ENCODE measurements around the gene SRBD1.

The SRBD1 gene, protein sequence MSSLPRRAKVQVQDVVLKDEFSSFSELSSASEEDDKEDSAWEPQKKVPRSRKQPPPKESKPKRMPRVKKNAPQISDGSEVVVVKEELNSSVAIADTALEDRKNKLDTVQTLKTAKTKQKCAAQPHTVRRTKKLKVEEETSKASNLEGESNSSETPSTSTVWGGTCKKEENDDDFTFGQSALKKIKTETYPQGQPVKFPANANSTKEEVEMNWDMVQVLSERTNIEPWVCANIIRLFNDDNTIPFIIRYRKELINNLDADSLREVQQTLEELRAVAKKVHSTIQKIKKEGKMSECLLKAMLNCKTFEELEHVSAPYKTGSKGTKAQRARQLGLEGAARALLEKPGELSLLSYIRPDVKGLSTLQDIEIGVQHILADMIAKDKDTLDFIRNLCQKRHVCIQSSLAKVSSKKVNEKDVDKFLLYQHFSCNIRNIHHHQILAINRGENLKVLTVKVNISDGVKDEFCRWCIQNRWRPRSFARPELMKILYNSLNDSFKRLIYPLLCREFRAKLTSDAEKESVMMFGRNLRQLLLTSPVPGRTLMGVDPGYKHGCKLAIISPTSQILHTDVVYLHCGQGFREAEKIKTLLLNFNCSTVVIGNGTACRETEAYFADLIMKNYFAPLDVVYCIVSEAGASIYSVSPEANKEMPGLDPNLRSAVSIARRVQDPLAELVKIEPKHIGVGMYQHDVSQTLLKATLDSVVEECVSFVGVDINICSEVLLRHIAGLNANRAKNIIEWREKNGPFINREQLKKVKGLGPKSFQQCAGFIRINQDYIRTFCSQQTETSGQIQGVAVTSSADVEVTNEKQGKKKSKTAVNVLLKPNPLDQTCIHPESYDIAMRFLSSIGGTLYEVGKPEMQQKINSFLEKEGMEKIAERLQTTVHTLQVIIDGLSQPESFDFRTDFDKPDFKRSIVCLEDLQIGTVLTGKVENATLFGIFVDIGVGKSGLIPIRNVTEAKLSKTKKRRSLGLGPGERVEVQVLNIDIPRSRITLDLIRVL

DNA sequence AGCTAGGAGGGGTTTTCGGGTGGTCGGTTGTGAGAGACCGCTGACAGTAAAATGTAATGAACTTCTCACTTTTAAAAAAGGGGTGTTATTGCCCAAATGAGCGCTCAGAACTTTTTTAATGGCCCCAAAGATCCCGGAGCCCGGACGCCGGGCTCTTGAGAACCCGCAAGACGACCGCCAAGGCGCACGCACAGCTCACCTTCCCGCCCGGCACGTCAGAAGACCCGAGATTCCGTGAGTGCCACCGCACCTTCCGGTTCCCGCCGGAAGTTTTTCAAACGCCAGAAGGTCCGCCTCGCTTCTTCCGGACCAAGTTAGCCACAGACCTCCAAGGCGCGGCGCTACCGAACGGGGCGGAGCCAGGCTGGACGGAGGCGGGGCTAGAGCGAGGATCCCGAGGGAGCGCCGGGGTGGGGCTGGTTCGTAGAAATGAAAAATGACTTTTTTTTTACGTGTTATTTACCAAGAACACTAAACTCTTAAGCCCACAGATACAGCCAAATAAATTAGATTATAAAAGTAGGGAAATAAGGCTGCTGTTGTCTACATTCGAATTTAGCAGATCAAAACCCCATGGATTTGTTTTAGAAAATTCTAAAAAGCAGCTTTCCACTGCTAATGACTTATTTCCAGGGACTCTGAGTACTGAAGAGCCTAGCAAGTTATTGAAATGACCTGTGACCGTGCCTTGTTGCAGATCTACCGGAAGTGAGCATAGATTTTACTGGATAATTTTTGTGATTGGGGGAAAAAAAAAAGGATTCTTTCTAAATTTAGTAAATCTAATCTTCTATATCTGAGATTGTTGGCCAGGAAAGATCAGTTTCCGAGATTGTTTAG is at the start of gene SRBD1:
SRBD1 (minus strand) TSS at position 248 of the 840 bp plus-strand sequence. CDS start 5,826 bp downstream, outside the sequence.
- peak; percentile 98 for DNase-seq

DNA sequence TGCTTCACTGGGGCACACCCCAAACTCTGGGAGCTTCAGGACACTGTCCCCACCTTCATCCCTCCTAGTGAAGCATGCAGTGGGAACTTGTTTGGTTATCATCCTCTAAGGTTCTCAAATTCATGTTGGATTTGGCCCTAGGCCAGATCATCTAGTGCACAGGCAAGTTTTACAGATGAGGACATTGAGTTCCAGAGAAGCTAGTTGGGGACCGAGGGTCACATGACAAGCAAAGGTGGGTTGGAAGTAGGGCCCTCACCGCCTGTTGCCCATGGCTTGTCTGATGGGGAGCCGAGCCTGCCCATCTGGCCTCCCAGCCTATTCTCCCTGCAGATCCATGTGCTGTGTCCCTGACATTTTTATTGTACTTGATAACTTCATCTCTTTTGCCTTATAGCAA is 43.2 kb upstream of the SRBD1 start:
- DNase-seq: no peak

DNA sequence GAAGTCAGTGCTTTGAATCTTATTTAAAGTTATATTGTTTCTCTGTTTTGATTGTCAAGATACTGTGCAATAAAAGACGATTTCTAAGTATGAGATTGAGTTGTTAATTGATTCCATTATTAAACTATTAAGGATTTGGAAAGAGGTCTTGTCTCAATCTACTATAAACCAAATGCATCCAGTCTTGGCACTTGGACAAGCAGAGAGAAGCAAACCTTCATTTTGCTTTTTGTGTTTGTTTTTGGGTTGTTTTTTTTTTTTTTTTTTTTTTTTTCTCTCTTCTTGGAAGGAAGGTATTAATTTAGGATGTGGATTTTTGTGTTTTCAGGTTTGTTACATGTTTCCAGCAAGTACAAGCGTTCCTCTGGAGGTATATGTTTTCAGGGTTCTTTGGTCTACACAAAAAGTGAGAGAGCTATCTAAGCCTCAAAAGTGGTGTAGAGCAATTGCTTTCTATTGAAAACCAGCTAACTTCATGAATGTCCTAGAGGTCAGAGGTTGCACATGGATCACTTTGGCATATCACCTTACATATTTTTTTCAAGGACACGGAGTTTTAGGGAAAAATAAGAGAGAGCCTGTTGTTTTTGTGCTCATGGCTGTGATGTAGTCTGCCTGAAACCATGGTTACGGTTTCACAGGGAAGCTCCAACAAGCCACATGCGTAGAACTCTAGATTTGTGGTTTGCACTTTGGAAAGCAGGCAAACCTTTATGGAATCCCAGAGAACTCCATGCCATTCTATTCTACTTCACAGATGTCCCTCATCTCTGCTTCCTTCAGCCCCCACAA is 42.3 kb upstream of the SRBD1 start:
- DNase-seq: peak; percentile 41

DNA sequence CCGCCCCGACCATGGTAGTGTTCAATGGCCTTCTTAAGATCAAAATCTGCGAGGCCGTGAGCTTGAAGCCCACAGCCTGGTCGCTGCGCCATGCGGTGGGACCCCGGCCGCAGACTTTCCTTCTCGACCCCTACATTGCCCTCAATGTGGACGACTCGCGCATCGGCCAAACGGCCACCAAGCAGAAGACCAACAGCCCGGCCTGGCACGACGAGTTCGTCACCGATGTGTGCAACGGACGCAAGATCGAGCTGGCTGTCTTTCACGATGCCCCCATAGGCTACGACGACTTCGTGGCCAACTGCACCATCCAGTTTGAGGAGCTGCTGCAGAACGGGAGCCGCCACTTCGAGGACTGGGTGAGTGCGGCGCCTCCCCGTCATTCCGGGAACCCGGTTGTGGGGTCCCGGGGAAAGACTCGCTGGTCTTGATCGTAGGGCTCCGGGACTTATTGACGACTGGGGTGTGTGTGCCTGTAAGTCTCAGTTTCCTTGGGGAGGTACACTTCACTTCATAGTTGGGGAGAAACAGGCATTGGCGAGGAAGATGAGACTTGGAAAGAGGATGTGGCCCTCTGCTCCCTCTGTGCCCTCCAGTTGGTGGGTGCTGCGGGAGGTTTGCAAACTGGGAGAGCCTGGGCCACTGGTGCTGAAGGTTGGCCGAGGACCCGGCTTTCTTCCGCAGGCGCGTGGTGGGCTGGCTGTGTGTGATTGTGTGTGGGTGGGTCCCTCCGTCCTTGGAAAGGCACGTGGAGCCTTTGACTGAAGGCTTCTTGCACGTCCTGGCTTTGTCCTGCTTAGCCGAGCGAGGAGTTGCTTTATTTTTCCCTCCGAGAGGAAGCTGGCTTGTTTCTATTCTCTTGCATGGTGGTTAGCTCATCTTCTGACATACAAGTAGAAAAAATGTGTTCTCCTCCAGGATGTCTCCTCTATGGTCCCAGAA is 41.3 kb upstream of the SRBD1 start:
- peak; percentile 56 for DNase-seq

DNA sequence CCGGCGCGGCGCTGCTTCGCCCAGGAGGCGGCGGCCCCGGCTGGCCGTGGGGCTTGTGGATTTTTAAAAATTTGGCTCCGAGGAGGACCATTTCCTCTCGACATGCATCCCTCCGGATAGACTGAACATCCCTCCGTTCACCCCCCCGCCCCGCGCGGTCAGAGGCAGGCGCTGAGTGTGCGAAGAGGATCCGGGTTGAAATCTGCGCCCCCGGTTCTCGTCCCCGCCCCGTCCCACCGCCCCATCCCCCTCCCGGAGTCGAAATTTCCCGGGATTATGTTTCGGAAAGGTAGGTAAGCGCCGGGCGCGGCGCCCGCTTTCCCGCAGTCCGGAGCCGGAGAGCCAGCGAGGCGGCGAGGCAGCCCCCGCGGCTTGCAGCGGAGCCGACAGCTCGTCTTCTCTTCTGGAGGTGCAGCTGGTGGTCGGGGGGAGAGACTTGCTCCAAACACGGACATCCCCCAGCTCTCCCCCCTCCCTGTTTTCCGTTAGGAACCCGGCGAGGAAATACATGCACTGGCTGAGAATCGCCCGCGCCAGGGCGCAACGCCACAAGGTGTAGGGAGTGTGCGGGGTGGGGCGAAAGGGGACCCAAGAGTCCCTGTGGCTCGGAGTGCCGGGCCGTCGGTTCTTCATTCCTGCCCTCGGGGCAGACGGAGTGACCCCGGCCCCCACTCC is 40.5 kb upstream of the SRBD1 start, which contains the start of gene PRKCE:
PRKCE (plus strand) TSS at position 261 of the 675 bp plus-strand sequence.
- peak; percentile 57 for DNase-seq

DNA sequence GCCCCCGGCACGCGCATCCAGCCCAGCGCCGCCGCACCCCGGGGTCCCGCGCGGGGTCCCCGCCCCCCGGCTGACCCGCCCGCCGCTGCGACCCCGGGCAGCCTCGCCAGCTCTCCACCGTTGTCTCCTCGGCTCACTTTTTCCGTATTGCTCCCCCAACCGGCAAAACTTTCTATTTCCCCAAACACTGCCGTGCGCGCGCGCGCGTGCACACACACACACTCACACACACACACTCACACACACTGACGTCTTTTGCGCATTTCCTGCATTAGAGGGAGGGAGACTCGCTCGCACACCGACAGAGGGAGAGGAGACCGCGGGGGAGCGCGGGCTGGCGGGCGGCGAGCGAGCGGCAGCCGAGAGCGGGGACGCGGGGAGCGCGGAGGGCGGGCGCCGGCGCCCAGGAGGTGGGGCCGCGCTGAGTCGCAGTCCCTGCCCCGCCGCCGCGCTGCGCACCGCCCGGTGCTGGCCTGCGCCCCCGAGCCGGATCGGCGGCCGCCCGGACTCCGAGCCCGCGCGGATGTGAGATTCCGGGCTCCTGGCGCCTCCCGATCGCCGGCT is 39.9 kb upstream of the SRBD1 start:
- peak; percentile 97 for DNase-seq

DNA sequence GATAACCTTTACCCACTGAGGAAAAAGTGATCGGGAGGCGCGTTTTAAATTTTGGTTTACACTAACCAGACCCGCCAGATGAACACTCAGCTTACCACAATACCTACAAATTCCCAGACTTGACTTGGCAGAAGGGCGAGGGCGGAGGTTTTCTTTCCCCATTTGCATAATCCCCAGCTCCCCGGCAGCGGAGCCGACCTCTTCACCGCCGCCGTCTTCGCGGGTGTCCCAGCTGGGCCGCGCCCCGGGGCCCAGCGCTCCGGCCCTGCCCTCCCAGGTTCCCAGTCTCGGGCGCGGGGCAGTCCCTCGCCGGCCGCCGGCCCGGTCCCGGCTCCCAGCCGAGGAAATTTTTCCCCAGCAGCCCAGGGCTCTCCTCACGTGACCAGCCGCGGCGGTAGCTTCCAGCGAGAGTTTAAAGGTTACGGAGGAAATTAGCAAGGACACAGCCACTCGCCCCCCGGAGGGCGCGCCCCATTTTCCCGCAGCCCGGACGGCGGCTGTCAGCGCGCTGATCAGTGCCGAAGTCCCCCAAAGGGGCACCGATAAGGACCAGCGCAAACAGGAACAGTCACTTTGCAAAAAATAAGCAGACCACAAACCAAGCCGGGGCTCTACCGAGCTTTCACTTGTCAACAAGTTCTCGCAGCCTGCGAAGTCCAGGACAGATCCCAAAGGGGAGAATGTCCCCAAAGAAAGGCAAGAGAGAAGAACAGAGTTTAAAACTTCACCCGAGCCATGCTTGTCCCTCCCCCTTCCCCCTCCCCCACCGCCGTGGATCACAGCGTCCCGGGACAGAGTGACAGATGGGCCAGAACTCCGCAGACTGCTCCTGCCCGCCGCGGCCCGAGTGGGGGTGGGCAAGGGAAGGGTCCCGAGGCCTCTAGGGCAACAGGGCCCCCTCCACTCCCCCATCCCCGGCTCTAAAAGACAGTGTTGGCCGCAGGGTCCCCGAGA is 39.1 kb upstream of the SRBD1 start:
- DNase-seq: peak; percentile 78

DNA sequence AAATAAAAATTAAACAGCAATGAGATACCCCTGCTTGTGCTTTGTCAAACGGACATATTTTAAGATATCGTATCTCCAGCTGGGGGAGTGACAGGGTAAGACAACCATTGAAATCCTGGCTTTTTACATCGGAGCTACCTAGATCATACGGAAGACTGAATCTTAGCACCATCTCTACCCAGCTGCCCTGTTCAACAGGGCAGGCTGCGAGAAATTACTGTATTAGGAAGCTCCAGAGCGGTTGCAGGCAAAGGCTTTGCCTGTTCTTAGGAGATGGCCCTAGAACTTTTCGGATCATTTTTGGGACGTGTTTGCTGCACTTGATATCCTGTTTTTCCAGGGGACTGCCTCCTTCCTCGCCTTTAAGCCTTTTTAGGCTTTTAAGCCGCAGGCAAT is 38.4 kb upstream of the SRBD1 start:
- DNase-seq: no peak

DNA sequence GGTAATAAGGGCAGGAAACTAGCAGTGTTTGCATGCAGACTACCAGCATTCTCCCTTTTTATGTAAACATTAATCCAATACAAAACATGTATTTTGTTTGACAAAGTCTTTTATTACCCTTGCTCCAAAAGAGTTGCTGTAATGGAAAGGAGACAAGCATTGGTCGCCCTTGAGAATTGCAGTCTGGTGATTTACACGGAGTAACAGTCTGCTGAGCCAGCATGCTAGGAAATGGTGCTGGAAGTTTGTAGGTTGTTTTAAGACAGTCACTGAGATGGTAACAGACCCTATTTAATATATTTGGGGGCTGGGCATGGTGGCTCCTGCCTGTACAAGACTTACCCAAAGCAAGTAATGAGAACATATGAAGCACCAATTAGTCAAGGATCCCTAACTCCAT is 37.6 kb upstream of the SRBD1 start:
- DNase-seq: no peak

DNA sequence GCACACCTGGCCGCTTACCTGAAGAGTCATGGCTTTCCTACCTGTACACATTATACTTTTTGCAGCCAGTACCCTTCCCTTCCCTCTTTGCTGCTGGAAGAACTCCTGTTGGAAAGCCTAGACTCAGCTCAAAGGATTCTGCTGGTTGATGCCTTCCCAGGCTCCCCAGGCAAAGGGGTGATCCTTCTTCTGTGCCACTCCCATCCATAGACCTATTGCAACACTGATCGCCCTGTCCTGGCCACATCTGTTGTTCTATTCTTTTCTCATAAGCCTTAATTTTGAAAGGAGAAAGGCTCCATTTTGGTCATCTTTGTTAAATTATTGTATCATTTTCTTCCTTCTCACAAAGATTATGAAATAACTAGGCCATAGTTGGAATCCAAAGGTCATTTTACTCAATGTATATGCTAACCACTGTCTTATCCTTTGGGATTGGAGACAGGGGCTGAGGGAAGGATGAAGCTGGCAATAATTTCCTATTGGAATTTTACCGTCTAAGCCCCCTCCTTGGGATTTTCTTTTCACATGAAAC is 37.0 kb upstream of the SRBD1 start:
- no peak for DNase-seq

DNA sequence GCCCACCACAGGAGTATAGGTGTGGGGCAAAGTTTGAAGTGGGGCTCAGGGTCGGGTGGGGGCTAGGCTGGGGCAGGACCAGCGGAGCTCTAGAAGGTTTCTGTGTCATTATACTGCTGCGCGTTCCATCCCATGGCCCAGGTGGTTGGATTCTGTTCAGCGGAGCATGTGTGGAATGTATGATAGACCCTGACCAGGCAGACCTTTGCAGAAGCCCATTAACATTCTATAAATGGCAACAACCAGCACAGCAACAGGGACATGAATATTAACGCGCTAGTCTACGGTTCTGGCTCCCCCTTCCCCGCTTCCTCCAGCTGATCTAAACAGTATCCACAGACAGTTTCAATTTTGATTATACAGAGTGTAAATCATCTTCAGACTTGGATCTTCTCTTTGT is 36.3 kb upstream of the SRBD1 start:
- no peak for DNase-seq

DNA sequence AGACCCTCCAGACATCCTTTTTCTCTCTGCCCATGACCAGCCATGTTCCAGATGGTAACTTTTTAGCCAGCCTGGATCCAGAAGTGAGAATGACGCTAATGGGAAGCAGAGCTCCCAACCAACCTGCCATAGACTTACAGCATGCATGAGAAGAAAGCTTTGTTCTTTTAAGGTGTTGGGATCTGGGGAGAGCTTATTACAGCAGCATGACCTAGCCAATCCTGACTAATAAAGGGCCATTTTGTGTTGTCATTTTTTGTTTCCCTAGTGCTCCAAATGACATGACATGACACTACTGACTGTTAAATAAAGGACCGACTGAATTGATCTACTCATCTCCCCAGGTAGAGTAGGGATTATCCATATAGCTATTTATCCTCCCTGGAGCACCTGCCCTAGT is 35.2 kb upstream of the SRBD1 start:
- no peak for DNase-seq

DNA sequence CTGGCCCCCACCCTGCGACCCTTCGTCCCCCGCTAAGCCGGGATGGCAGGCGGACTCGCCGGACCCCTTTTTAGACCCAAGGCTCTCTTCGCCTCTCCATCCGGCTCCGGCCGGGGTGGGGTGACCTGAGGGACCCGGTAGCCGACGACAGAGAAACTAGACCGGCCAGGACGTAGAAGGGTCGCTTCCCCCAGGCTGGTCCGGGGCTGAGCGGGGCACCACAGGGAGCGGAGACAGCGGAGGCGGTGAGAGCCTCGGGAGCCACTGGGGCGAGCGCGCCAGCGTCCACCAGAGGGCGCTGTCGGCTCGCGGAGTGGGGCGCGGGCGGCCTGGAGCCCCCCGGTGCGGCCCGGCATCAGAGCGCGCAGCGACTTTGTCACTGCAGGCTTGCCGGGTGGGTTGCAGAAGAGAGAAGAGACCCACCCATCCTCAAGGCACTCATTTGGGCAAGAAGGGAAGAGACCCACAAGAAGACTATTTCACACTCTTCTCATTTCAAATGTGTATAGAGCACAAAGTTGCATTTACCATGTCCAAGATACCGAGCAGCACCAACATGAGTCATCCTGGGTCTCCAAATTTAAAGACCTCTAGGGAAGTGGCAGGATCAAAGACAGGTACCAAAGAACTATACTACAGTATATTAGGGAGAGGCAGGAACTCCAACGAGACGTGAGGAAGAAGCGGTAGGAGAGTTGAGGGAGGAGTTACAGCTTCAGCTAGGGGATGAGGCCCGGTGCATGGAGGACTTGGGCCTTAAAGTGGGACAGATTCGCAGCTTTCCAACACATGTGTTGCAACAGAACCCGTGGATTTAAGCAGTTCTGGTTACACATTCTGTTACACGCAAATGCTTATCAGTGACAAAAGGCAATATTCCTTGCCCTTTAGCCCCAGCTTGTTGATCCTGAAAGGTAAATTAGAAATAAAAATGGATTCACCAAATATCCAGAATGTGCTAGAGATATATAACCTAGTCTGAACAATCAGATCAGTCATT is 32.8 kb upstream of the SRBD1 start:
- DNase-seq: peak; percentile 82

DNA sequence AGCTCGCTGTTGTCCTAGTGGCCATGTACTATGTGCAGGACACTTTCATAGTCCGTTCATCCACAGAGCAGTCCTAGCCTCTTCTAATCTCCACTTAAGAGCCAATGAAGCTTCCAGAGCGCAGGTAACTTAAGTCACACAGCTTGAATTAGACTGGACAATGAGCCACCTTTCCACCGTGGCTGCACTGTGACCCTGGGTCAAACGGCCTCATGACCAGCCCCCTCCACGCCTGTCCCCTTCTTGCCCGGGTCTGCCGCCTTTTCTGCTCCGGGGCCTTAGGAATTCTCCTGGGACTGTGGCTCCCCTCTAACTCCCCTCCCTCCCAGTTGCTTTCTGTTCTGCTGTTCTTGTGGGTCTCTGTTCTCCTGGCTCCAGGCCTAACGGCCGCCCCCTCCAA is 32.0 kb upstream of the SRBD1 start:
- no peak for DNase-seq

DNA sequence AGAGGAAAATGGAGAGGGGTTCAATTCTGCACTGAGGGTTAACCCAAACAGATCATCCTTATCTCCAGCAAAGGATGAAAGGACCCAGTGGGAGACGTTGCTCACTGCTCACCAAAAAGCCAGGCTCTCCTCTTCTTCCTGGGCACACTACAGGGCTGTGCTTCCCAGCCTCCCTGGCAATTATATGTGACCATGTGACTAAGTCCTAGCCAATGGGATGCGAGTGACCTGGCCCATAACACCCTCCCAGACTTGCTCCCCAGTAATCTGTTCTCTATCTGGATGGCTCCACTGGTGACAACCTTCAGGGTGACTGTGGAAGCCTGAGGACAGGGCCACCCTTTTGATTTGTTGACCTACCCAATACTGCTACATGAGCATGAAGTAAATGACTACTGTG is 29.5 kb upstream of the SRBD1 start:
- DNase-seq: no peak

DNA sequence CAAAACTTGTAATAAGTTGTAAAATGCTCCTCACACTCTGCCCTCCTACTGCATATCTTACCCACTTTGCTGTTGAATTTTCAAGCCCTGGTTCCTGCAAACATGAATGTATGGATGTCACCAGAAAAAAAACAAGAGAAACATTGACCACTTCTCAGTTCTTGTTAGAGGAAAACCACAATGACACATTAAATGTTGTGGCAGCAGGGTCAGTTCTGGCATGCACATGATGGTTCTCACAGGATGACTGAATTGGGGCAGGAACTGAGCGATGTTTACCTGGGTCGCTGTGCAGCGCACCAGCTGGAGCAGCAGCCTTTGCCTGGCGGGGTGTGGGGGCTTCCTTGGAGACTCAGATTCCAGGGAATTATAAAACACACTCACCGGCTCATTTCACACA is 26.4 kb upstream of the SRBD1 start:
- DNase-seq: peak; percentile 52

DNA sequence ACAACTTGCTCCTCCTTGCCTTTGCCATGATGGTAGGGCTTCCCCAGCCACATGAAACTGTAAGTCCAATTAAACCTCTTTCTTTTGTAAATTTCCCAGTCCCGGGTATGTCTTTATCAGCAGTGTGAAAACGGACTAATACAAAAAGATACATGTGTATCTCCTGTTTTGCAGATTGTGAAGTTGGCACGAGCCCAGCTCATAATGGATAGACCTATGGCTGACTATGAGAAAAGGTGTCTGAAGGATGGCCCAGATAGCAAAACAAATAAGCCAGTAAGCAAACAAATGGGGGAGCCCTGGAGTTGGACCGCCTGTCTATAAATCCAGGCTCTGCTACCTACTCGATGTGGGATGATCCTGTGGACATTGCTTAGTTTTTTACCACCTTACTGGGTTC is 24.9 kb upstream of the SRBD1 start:
- peak; percentile 20 for DNase-seq

All from RPMI8226 (cell line).